Measurements from ENCODE around the gene MED17.
A peak's percentile ranks its signal among the peaks of the same experiment; 100 is the strongest.

- TF ChIP-seq, protein P1, sequence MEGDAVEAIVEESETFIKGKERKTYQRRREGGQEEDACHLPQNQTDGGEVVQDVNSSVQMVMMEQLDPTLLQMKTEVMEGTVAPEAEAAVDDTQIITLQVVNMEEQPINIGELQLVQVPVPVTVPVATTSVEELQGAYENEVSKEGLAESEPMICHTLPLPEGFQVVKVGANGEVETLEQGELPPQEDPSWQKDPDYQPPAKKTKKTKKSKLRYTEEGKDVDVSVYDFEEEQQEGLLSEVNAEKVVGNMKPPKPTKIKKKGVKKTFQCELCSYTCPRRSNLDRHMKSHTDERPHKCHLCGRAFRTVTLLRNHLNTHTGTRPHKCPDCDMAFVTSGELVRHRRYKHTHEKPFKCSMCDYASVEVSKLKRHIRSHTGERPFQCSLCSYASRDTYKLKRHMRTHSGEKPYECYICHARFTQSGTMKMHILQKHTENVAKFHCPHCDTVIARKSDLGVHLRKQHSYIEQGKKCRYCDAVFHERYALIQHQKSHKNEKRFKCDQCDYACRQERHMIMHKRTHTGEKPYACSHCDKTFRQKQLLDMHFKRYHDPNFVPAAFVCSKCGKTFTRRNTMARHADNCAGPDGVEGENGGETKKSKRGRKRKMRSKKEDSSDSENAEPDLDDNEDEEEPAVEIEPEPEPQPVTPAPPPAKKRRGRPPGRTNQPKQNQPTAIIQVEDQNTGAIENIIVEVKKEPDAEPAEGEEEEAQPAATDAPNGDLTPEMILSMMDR (conservative IDR thresholded peaks at IDR 0.05; ENCODE audit: low read length), result peak; percentile 76
- TF ChIP-seq EZH2phosphoT487 (IDR thresholded peaks at IDR 0.05; ENCODE audit: borderline replicate concordance, low read depth, low read length), result no peak
These were observed 8.8 kb upstream of the MED17 start for GRCh38 chr11:93775289-93775688.
